RWPE2 (cell line): ENCODE measurements around the gene ZNF391.
A peak's percentile ranks its signal among the peaks of the same experiment; 100 is the strongest.

Experiments used
- ATAC-seq: fragments of 200-7000 bp; cut with Tn5 transposase; 3 replicates; pipeline ENCODE4 v1.9.1; 2021; ENCODE audit warnings: low read depth
- DNase-seq: peaks from one replicate; pipeline ENCODE4 v3.0.0-alpha.2; 2020; ENCODE audit warnings: low spot score
- H3K27ac ChIP-seq: fragments of 450-650 bp; 2 replicates; pipeline ENCODE4 v1.5.1; 2017; ENCODE audit warnings: mild to moderate bottlenecking; ENCODE audit not compliant: poor library complexity, severe bottlenecking
- H3K27me3 ChIP-seq: fragments of 250-450 bp; sonication (Bioruptor Pico); 2 replicates; pipeline ENCODE4 v1.5.1; 2021; ENCODE audit warnings: mild to moderate bottlenecking, moderate library complexity; ENCODE audit not compliant: insufficient read depth, poor library complexity, severe bottlenecking
- H3K36me3 ChIP-seq: fragments of 250-450 bp; sonication (Bioruptor Pico); 2 replicates; pipeline ENCODE4 v1.5.1; 2020; ENCODE audit warnings: low read depth, mild to moderate bottlenecking, moderate library complexity
- H3K4me1 ChIP-seq: fragments of 250-450 bp; sonication (Bioruptor Pico); 2 replicates; pipeline ENCODE4 v1.5.1; 2021; ENCODE audit warnings: mild to moderate bottlenecking, moderate library complexity; ENCODE audit not compliant: insufficient read depth, poor library complexity, severe bottlenecking
- H3K4me3 ChIP-seq: fragments of 250-450 bp; sonication (Bioruptor Pico); 2 replicates; pipeline ENCODE4 v1.5.1; 2021; ENCODE audit warnings: mild to moderate bottlenecking, moderate library complexity; ENCODE audit not compliant: severe bottlenecking
- H3K9me3 ChIP-seq: fragments of 250-450 bp; sonication (Bioruptor Pico); 2 replicates; pipeline ENCODE4 v1.5.1; 2021; ENCODE audit warnings: mild to moderate bottlenecking, moderate library complexity; ENCODE audit not compliant: severe bottlenecking
- TF ChIP-seq, protein P1 (sequence below): fragments of 450-650 bp; IDR thresholded peaks from one replicate; pipeline ENCODE4 v1.5.1; 2017; ENCODE audit warnings: mild to moderate bottlenecking, moderate library complexity; ENCODE audit not compliant: poor library complexity, severe bottlenecking

ZNF391 gene

DNA sequence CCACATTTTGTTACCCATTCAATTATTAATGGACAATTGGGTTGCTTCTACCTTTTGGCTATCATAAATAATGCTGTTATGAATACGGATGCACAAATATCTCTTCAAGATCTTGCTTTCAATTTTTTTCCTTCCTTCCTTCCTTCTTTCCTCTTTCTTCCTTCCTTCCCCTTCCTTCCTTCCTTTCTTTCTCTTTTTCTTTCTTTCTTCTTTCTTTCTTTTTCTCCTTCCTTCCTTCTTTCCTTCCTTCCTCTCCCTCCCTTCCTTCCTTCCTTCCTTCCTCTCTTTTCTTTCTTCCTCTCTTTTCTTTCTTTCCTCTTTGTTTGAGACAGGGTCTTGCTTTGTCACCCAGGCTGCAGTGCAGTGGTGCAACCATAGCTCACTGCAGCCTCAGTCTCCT is 45.2 kb downstream of the ZNF391 start:
- no peaks in the 10 kb centered on the region for H3K36me3 ChIP-seq
- TF ChIP-seq, protein P1, sequence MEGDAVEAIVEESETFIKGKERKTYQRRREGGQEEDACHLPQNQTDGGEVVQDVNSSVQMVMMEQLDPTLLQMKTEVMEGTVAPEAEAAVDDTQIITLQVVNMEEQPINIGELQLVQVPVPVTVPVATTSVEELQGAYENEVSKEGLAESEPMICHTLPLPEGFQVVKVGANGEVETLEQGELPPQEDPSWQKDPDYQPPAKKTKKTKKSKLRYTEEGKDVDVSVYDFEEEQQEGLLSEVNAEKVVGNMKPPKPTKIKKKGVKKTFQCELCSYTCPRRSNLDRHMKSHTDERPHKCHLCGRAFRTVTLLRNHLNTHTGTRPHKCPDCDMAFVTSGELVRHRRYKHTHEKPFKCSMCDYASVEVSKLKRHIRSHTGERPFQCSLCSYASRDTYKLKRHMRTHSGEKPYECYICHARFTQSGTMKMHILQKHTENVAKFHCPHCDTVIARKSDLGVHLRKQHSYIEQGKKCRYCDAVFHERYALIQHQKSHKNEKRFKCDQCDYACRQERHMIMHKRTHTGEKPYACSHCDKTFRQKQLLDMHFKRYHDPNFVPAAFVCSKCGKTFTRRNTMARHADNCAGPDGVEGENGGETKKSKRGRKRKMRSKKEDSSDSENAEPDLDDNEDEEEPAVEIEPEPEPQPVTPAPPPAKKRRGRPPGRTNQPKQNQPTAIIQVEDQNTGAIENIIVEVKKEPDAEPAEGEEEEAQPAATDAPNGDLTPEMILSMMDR, result no peak
- H3K27ac ChIP-seq, result no peak overlapping the region
- no peak for DNase-seq
- no peaks in the 10 kb centered on the region for H3K27me3 ChIP-seq
- no peaks in the 10 kb centered on the region for H3K4me1 ChIP-seq
- ATAC-seq, result no peak
- no peak overlapping the region for H3K4me3 ChIP-seq
- H3K9me3 ChIP-seq, result no peaks in the 10 kb centered on the region

DNA sequence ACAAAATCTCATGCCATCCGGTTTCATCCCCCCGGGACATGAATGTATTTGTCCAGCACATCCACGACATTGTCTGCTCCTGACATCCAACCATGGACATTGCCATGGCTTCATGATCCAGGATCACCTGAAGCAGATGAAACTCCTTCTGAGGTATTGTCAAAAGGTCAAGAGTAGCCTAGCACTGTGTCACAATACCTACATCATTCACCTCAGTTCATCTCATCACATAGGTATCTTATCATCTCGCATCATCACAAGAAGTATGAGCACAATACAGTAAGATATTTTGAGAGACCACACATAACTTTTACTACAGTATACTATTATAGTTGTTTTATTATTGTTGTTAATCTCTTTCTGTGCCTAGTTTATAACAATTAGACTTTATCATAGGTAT is 50.8 kb downstream of the ZNF391 start:
- Histone ChIP-seq H3K4me3 (no peak overlapping the region), H3K9me3 (no peaks in the 10 kb centered on the region), H3K36me3 (no peaks in the 10 kb centered on the region), H3K27me3 (no peaks in the 10 kb centered on the region), H3K4me1 (no peaks in the 10 kb centered on the region), H3K27ac (no peak overlapping the region)
- DNase-seq (no peak), ATAC-seq (no peak)
- TF ChIP-seq, protein P1, result no peak

DNA sequence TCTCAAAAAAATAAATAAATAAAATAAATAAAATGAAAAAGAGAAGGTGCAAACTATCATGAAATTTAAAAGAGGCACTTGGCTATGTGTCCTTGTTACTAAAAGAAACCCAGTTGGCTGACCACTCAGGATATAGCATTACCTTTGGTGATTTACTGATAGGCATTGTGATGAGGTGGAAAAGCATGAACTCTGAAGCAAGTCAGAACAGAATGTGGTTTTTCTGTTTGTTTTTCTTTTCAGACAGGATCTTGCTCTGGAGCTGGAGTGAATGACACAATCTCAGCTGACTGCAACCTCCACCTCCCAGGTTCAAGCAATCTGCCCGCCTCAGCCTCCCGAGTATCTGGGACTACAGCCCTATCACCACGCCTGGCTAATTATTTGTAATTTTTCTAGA is 52.4 kb downstream of the ZNF391 start:
- ATAC-seq (peak; percentile 79), DNase-seq (no peak)
- Histone ChIP-seq H3K4me3 (no peak overlapping the region), H3K4me1 (no peaks in the 10 kb centered on the region), H3K27me3 (no peaks in the 10 kb centered on the region), H3K27ac (no peak overlapping the region), H3K9me3 (peaks cover 2% of the 10 kb centered on the region), H3K36me3 (no peaks in the 10 kb centered on the region)
- TF ChIP-seq, protein P1, result no peak

DNA sequence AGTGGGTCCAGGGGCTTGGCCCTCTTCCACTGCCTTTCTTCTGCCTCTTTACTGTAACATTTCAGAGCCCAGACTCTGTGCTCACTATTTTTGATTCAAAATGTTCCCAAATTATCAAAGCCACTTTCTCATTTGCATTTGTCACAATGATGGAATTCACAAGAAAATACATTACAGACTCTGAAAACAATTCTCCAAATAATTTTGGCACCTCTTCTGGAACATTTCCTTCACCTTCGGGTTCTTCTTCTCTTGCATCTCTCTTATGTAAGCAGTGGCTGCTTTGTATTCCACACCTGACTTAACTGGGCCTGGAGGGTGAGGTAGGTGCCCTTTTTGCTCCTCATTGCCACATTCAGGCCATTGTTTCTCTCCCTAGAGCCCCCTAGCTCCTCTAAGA is 54.4 kb downstream of the ZNF391 start:
- DNase-seq, result no peak
- no peaks in the 10 kb centered on the region for H3K4me1 ChIP-seq
- no peaks in the 10 kb centered on the region for H3K36me3 ChIP-seq
- peaks cover 7% of the 10 kb centered on the region for H3K9me3 ChIP-seq
- TF ChIP-seq, protein P1, result no peak
- no peak for ATAC-seq
- no peaks in the 10 kb centered on the region for H3K27me3 ChIP-seq
- H3K27ac ChIP-seq, result no peak overlapping the region
- no peak overlapping the region for H3K4me3 ChIP-seq

DNA sequence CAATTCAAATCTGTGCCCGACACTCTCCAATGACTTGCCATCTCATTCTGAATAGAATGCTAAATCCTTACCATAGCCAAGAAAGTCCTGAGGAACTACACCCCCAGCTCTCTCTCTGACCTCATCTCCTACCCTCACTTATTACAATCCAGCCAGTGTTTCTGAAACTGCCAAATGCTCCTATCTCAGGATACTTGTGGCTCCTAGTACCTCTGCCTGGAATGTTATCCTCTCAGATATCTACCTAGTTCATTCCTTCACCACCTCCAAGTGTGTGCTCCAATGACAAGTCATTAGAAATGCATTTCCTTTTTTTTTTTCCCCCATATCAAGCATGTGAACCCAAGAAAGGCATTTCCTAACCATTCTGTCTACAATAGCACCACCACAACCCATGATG is 59.9 kb downstream of the ZNF391 start:
- TF ChIP-seq, protein P1, result no peak
- Histone ChIP-seq H3K27ac (no peak overlapping the region), H3K4me3 (no peak overlapping the region), H3K27me3 (no peaks in the 10 kb centered on the region), H3K36me3 (peaks cover 31% of the 10 kb centered on the region), H3K9me3 (peaks cover 40% of the 10 kb centered on the region), H3K4me1 (no peaks in the 10 kb centered on the region)
- DNase-seq (no peak), ATAC-seq (no peak)
